ENCODE measurements around the gene DEPDC1B.
"Not testable (repeated sequence)": the region's sequence is repeated elsewhere in the genome, so short reads cannot be mapped to it uniquely, and the experiment has no call there.

DEPDC1B gene

GRCh38 chr5:60583616-60584015, 116.3 kb downstream of the DEPDC1B start:
- DNase-seq = no peak

- no peak for DNase-seq
Measured at GRCh38 chr5:60578315-60578714, 121.7 kb downstream of the DEPDC1B start.

GRCh38 chr5:60577116-60577515, 122.8 kb downstream of the DEPDC1B start:
- no peak for DNase-seq

- no peak for DNase-seq
Measured at GRCh38 chr5:60576425-60576824, 123.5 kb downstream of the DEPDC1B start.

GRCh38 chr5:60568646-60569045, 131.3 kb downstream of the DEPDC1B start:
- DNase-seq = no peak

GRCh38 chr5:60563696-60564324, 136.2 kb downstream of the DEPDC1B start:
- no peak for DNase-seq

- not testable (repeated sequence) for DNase-seq
Measured at GRCh38 chr5:60553291-60553690, 146.7 kb downstream of the DEPDC1B start.

- DNase-seq = no peak
Measured at GRCh38 chr5:60551829-60552228, 148.1 kb downstream of the DEPDC1B start.

- DNase-seq = no peak
Measured at GRCh38 chr5:60551250-60551649, 148.7 kb downstream of the DEPDC1B start.

GRCh38 chr5:60550311-60550710, 149.7 kb downstream of the DEPDC1B start:
- DNase-seq = no peak

GRCh38 chr5:60549841-60550240, 150.1 kb downstream of the DEPDC1B start:
- no peak for DNase-seq

Data from effector CD4-positive, alpha-beta T cell (primary cell).